GM18505 (cell line): ENCODE measurements around the gene KCNG1.
"Not testable (repeated sequence)": the region's sequence is repeated elsewhere in the genome, so short reads cannot be mapped to it uniquely, and the experiment has no call there.

Source experiments
- ATAC-seq: cut with Tn5 transposase; IDR thresholded peaks from one replicate; pipeline ENCODE4 v1.9.1; 2021; ENCODE audit not compliant: unreplicated experiment
- POLR2A ChIP-seq: IDR thresholded peaks from 4 replicates; pipeline ENCODE4 v1.6.1; 2011; ENCODE audit warnings: borderline replicate concordance; ENCODE audit not compliant: insufficient read depth, insufficient read length; ENCODE audit errors: extremely low read depth

Gene KCNG1

DNA sequence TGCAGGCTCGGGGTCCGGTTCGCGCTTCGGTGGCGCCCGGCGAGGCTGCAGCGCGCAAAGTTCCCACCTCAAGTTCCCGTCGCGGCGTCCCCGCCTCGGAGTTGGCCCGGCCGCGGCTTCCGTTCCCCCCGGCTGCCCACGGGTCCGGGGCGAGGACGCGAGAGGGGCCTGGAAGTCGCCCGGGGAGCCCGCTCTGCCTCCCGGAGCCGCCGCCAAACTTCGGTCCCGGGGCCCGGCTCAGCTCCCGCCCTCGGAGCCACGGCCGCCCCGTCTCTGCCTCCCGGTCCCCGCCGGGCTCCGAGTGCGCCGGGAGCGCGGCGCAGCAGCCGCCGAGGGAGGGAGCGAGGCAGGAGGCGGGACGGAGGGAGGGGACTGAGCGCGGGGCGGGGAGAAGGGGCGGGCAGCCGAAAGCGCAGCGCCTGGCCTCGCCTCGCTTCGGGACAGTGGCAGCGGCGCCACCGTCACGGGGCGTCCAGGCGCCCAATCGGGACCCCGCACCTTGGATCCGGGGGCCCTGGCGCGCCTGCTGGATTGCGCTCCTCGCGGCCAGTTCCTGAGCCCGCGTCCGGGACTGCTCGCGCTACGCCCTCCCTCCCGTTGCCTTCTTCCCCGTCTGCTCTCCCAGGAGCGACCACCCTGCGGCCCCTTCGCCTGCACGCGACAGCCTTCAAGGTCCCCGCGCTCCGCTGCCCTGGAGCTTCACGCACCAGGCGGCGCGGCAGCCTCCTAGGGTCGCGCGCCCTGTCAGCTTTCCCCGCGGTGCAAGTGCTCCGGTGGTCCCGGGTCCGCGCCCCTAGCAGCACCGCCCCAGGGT lies at the start of gene KCNG1:
Gene KCNG1, minus strand, starts transcription at position 305 of the 814 bp plus-strand sequence. CDS start 12,769 bp downstream, outside the sequence.
- TF ChIP-seq POLR2A, result no peak
- peak; percentile 48 for ATAC-seq

DNA sequence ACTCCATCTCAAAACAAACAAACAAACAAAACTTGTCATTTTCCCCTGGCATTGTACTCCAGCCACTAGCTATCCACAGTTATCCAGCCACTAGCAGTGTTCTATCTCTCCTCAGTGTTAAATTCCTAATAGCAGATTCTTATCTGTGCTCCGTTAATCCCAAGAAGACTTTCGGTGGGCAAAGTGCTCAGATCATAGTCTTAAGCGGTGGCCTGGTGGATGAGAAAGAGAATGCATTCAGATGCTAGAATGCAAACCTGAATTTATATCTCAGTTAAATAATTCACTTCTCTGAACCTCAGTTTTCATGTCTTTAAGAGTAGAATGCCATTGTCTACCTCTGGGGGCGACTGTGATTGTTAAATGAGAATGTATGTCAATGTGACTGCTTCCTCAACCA lies 47.7 kb upstream of the KCNG1 start:
- TF ChIP-seq POLR2A, result no peak
- ATAC-seq, result no peak

DNA sequence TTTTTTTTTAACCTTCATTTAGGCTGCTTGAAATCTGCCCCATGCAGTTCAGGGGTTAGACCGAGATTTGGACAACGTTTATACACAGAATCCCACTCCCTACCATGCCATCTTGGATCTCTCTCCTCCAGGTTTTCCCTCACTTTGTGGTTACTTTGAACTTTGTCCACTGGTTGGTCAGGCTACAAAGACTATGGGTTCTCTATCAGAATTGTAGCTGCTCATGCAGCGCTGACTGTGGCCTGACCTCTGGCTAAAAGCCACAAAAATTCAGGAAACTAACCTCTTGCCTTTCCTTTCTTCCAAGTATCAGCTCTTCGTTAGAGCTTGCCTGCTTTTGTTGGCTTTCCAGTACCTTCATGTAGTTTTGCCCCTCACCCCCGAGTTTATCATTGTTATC lies 44.9 kb upstream of the KCNG1 start:
- no peak for TF ChIP-seq POLR2A
- no peak for ATAC-seq

DNA sequence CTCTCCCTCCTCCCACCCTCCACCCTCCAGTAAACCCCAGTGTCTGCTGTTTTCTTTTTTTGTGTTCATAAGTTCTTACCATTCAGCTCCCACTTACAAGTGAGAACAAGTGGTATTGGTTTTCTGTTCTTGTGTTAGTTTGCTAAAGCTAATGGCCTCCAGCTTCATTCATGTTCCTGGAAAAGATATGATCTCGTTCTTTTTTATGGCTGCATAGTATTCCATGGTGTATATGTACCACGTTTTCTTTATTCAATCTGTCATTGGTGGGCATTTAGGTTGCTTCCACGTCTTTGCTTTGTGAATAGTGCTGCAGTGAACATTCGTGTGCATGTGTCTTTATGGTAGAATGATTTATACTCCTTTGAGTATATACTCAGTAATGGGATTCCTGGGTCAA lies 42.7 kb upstream of the KCNG1 start:
- TF ChIP-seq POLR2A, result no peak
- no peak for ATAC-seq

DNA sequence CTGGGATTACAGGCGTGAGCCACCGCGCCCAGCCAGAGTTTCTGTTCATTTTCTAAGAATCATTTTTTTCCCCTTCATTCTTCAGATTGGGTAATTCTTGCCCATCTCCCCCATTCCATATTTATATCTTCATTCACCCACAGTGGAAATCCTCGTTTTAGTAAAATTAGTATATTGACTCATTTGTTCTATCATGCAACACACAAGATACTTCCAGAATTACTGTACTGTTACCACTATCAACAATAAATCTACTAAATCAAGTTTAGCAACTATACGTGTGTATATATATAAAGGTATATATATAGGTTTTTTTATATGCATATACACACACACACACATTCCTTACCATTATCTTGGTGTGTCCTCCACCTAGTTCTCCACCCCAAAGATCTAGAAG lies 41.2 kb upstream of the KCNG1 start:
- no peak for ATAC-seq
- TF ChIP-seq POLR2A, result no peak

- ATAC-seq, result no peak
- TF ChIP-seq POLR2A, result no peak
Measured at GRCh38 chr20:51062065-51062464, 39.2 kb upstream of the KCNG1 start.

DNA sequence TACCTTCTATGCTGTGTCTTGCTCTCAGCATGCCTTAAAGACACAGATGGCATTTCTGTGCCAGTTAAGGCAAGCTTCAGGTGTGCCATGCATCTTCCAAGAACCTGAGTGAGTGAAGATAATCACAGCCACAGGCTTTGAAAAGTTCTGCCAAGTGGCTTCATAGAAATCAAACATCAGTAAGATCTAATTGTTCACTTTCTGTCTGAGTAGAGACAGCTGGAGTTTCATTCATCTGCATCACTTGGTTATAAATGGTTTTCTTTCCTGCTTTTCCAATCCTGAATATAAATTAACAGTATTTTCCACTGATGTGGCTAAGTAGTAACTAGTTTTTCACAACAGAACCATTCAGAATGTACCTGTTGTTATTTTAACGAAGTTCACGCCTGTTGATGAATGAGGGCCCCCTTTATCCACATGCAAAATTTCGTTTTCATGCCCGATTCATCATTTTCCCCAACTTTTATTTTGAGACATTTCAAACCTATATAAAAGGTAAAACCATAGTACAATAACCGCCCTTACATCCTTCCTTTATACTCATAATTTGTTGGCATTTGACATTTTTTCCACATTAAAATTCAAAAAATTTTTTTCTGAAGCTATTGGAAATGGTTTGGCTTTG lies 38.6 kb upstream of the KCNG1 start:
- TF ChIP-seq POLR2A, result no peak
- ATAC-seq, result no peak

GRCh38 chr20:51060301-51060700 lies 37.4 kb upstream of the KCNG1 start:
- no peak for ATAC-seq
- no peak for TF ChIP-seq POLR2A

DNA sequence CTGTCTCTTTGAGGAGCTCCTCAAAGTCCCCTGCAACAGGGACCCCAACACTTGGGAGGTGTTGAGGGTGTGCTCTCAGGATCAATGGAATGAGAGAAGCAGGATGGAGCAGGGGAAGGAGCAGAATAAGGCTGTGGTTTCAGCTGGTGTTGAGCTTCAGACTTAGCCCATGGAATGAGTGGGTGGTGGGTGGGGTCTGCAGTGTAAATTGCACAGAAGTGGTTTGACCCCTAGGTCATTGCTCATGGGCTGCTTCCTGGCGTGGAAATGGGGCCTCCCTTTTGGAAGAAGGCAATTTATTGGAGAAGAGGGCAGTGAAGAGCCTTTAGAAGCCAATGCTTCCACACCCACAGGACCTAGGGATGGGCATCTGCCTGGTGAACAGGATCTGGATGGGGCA lies 37.0 kb upstream of the KCNG1 start:
- TF ChIP-seq POLR2A, result no peak
- ATAC-seq, result no peak

DNA sequence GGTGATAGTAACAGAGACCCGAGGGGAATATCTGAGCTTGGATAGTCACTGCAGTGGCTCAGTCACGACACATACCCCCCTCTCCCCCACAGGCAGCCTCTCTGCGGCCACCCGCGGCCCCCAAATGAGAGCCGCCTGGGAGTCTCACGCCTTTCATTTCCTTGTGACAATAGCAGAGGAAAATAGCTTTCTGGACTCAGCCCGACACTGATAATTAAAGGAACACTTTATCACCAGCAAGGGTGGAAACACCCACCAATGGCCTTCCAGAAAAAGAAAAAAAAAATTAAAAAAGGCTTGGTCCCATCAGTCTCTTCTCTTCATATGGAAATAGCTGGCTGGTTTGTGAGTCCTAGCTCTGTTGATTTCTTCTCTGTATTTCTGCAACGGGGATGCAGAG lies 35.1 kb upstream of the KCNG1 start:
- ATAC-seq, result no peak
- no peak for TF ChIP-seq POLR2A

DNA sequence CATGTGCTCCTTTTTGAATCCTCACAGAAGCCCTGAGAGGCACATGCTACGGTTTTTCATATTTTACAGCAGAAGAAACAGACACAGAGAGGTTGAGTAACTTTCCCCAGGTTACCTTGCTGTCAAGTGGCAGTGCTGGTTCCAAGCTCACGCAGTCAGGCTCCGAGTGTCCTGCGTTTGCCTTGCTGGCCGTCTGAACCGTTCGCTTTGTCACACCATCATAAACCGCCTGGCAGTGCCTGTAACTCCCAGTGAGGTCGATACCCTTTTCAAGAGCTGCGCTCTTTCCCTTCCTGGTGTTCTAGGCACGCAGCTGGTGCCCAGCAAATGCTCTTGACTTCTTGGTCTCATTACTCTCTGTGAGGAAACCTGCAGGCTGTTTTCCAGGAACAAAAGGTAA lies 31.3 kb upstream of the KCNG1 start:
- ATAC-seq, result no peak

GRCh38 chr20:51050531-51051075 lies 27.7 kb upstream of the KCNG1 start:
- no peak for TF ChIP-seq POLR2A
- no peak for ATAC-seq

More for the DNA sequence above, 31.3 kb upstream of the KCNG1 start:
- no peak for TF ChIP-seq POLR2A

DNA sequence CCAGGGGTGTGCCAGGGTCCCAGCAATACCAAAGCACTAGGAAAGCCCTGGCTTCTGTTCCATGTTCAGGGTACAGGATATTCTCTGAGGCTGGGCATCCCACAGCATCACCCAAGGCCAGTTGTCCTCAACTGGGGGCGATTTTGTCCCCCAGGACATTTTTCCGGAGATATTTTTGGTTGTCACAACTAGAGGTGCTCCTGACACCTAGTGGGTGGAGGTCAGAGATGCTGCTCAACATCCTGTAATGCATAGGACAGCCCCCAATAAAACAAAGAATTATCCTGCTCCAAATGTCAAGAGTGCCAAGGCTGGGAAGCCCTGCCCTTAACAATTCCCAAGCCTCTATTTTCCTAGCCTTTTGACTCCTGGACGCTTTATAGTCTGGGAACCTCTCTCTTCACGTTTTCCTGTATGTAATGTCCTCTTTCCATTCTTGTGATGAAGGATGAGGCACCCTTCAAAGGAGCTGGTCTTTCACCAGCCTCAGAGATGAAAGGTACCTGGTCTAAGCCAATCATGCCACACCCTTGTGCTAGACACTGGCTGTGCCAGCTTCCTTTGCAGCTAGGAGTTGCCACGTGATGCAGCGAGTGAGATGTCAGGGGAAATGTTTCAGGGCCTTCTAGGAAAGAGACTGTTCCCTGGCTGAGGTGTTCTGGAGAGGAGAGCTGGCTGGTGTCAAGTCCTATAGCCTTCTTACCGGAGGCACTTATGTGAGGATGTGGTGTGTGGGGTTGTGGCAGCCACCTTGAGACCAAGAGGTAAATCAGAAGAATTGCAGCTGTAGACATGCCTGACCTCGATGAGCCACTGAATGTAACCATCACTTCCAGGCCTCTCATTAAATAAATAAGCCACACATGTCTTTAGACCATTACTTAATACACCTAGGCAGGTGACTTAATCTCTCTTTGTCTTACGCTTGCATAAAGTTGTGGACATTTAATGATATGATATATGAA lies 23.4 kb upstream of the KCNG1 start:
- no peak for TF ChIP-seq POLR2A
- no peak for ATAC-seq

- not testable (repeated sequence) for ATAC-seq
Measured at GRCh38 chr20:51045492-51045891, 22.6 kb upstream of the KCNG1 start.
